Measurements from ENCODE around the gene PARPBP.

Gene PARPBP

DNA sequence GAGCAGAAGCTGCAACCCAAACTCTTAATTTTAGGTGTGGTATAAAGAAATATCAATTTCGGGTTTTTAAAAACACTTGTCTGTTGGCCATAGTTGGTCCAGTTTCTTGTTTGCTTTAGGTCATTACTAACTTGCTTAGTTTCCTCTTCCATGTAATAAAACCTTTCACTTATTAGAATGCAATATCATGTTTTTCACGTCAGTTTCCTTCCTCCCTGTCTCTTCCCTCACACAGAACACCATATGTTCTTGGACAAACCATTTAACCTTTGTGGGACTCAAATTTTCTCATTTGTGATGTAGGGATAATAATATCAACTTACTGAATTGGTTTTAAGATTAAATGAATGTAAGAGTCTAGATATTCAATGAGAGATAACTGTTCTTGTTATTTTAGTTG, 54.8 kb downstream of the PARPBP start:
- H2BK120ac ChIP-seq (ENCODE audit: low read depth, low read length), result no peak overlapping the region
- no peaks in the 10 kb centered on the region for H3K79me1 ChIP-seq (ENCODE audit: low read length)
- no peak for DNase-seq
- H3K79me2 ChIP-seq (ENCODE audit: control insufficient read depth, insufficient read depth, low read length), result no peaks in the 10 kb centered on the region
- H4K5ac ChIP-seq (ENCODE audit: low read length), result no peak overlapping the region
- no peak overlapping the region for H3K23ac ChIP-seq (ENCODE audit: low read length)
- H3K27ac ChIP-seq (ENCODE audit: low read depth, low read length), result no peak overlapping the region
- H3K9ac ChIP-seq (ENCODE audit: low read length), result no peak overlapping the region
- H2BK15ac ChIP-seq (replicated peaks; ENCODE audit: low read depth), result no peak overlapping the region
- no peak overlapping the region for H3K4ac ChIP-seq (ENCODE audit: low read depth, low read length)
- H2BK5ac ChIP-seq (ENCODE audit: low read length), result no peak overlapping the region
- no peak overlapping the region for H2AK5ac ChIP-seq (ENCODE audit: low read length)
- H3K27me3 ChIP-seq (ENCODE audit: insufficient read depth, low read length, poor library complexity), result no peaks in the 10 kb centered on the region
- no peaks in the 10 kb centered on the region for H3K4me1 ChIP-seq (ENCODE audit: control insufficient read depth, low read depth, low read length)
- no peak overlapping the region for H4K8ac ChIP-seq (ENCODE audit: low read depth, low read length)
- no peaks in the 10 kb centered on the region for H3K36me3 ChIP-seq (ENCODE audit: control insufficient read depth, insufficient read depth, low read length)
- H3K56ac ChIP-seq (ENCODE audit: low read length), result no peak overlapping the region
- H3K18ac ChIP-seq (ENCODE audit: low read length), result no peak overlapping the region
- H3K4me2 ChIP-seq (ENCODE audit: low read length), result no peak overlapping the region
- no CpG with 5 or more reads among the region's 2 CpGs for WGBS (ENCODE audit: extremely low coverage, insufficient coverage, low lambda C conversion rate)
- no peak overlapping the region for H3K4me3 ChIP-seq (ENCODE audit: low read length)

- WGBS (ENCODE audit: extremely low coverage, insufficient coverage, low lambda C conversion rate), result no CpG with 5 or more reads among the region's 2 CpGs
Measured at GRCh38 chr12:102182635-102183034, 62.7 kb downstream of the PARPBP start.

DNA sequence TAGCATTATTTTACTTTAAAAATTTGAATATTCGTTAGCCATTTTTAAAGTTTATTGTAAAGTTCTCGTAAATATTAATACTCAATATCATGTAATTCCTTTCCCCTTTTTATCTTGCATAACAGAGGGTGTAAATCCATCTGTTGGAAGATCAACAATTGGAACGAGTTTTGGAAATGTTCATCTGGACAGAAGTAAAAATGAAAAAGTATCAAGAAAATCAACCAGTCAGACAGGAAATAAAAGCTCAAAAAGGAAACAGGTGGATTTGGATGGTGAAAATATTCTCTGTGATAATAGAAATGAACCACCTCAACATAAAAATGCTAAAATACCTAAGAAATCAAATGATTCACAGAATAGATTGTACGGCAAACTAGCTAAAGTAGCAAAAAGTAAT, 75.8 kb downstream of the PARPBP start:
- H3K4me3 ChIP-seq (ENCODE audit: low read length), result no peak overlapping the region
- no peaks in the 10 kb centered on the region for H3K27me3 ChIP-seq (ENCODE audit: insufficient read depth, low read length, poor library complexity)
- no peak overlapping the region for H2BK5ac ChIP-seq (ENCODE audit: low read length)
- H3K79me1 ChIP-seq (ENCODE audit: low read length), result no peaks in the 10 kb centered on the region
- no peak overlapping the region for H3K18ac ChIP-seq (ENCODE audit: low read length)
- DNase-seq, result no peak
- no peaks in the 10 kb centered on the region for H3K4me1 ChIP-seq (ENCODE audit: control insufficient read depth, low read depth, low read length)
- H3K9ac ChIP-seq (ENCODE audit: low read length), result no peak overlapping the region
- no peak overlapping the region for H3K4ac ChIP-seq (ENCODE audit: low read depth, low read length)
- H2BK15ac ChIP-seq (replicated peaks; ENCODE audit: low read depth), result no peak overlapping the region
- no peak overlapping the region for H2BK120ac ChIP-seq (ENCODE audit: low read depth, low read length)
- H3K36me3 ChIP-seq (ENCODE audit: control insufficient read depth, insufficient read depth, low read length), result no peaks in the 10 kb centered on the region
- no peak overlapping the region for H4K5ac ChIP-seq (ENCODE audit: low read length)
- no peak overlapping the region for H3K56ac ChIP-seq (ENCODE audit: low read length)
- no peak overlapping the region for H3K23ac ChIP-seq (ENCODE audit: low read length)
- H2AK5ac ChIP-seq (ENCODE audit: low read length), result no peak overlapping the region
- no peak overlapping the region for H4K8ac ChIP-seq (ENCODE audit: low read depth, low read length)
- no peaks in the 10 kb centered on the region for H3K79me2 ChIP-seq (ENCODE audit: control insufficient read depth, insufficient read depth, low read length)
- WGBS (ENCODE audit: extremely low coverage, insufficient coverage, low lambda C conversion rate), result no CpG with 5 or more reads among the region's 4 CpGs
- H3K27ac ChIP-seq (ENCODE audit: low read depth, low read length), result no peak overlapping the region
- no peak overlapping the region for H3K4me2 ChIP-seq (ENCODE audit: low read length)

More at GRCh38 chr12:102182635-102183034, 62.7 kb downstream of the PARPBP start:
- Histone ChIP-seq H3K4ac (ENCODE audit: low read depth, low read length) (no peak overlapping the region), H3K4me2 (ENCODE audit: low read length) (no peak overlapping the region), H2BK120ac (ENCODE audit: low read depth, low read length) (no peak overlapping the region), H3K79me2 (ENCODE audit: control insufficient read depth, insufficient read depth, low read length) (no peaks in the 10 kb centered on the region), H3K23ac (ENCODE audit: low read length) (no peak overlapping the region), H4K8ac (ENCODE audit: low read depth, low read length) (no peak overlapping the region), H2AK5ac (ENCODE audit: low read length) (no peak overlapping the region), H3K36me3 (ENCODE audit: control insufficient read depth, insufficient read depth, low read length) (no peaks in the 10 kb centered on the region), H2BK5ac (ENCODE audit: low read length) (no peak overlapping the region), H3K18ac (ENCODE audit: low read length) (no peak overlapping the region), H3K4me3 (ENCODE audit: low read length) (no peak overlapping the region), H3K27ac (ENCODE audit: low read depth, low read length) (no peak overlapping the region), H3K9ac (ENCODE audit: low read length) (no peak overlapping the region), H3K27me3 (ENCODE audit: insufficient read depth, low read length, poor library complexity) (no peaks in the 10 kb centered on the region), H4K5ac (ENCODE audit: low read length) (no peak overlapping the region), H2BK15ac (replicated peaks; ENCODE audit: low read depth) (no peak overlapping the region), H3K4me1 (ENCODE audit: control insufficient read depth, low read depth, low read length) (no peaks in the 10 kb centered on the region), H3K79me1 (ENCODE audit: low read length) (no peaks in the 10 kb centered on the region), H3K56ac (ENCODE audit: low read length) (no peak overlapping the region)
- no peak for DNase-seq

GRCh38 chr12:102197789-102198188, 77.8 kb downstream of the PARPBP start, which contains the start of gene PMCH:
Gene PMCH (minus strand): TSS chr12:102197833. CDS start chr12:102197770, 63 bp downstream.
- H3K27ac ChIP-seq (ENCODE audit: low read depth, low read length), result no peak within 1 kb of the TSS
- no peak within 1 kb of the TSS for H2BK15ac ChIP-seq (replicated peaks; ENCODE audit: low read depth)
- H2BK5ac ChIP-seq (ENCODE audit: low read length), result no peak within 1 kb of the TSS
- no CpG with 5 or more reads among the region's 1 CpG for WGBS (ENCODE audit: extremely low coverage, insufficient coverage, low lambda C conversion rate)
- no peak within 1 kb of the TSS for H3K4me3 ChIP-seq (ENCODE audit: low read length)
- no peak within 1 kb of the TSS for H3K18ac ChIP-seq (ENCODE audit: low read length)
- H2BK120ac ChIP-seq (ENCODE audit: low read depth, low read length), result no peak within 1 kb of the TSS
- H3K23ac ChIP-seq (ENCODE audit: low read length), result no peak within 1 kb of the TSS
- no peaks in the 10 kb centered on the region for H3K36me3 ChIP-seq (ENCODE audit: control insufficient read depth, insufficient read depth, low read length)
- no peak within 1 kb of the TSS for H3K56ac ChIP-seq (ENCODE audit: low read length)
- H3K79me1 ChIP-seq (ENCODE audit: low read length), result no peaks in the 10 kb centered on the region
- no peaks in the 10 kb centered on the region for H3K27me3 ChIP-seq (ENCODE audit: insufficient read depth, low read length, poor library complexity)
- H2AK5ac ChIP-seq (ENCODE audit: low read length), result no peak within 1 kb of the TSS
- no peak within 1 kb of the TSS for H3K4ac ChIP-seq (ENCODE audit: low read depth, low read length)
- no peak within 1 kb of the TSS for H3K9ac ChIP-seq (ENCODE audit: low read length)
- H3K79me2 ChIP-seq (ENCODE audit: control insufficient read depth, insufficient read depth, low read length), result no peaks in the 10 kb centered on the region
- H3K4me1 ChIP-seq (ENCODE audit: control insufficient read depth, low read depth, low read length), result no peaks in the 10 kb centered on the region
- no peak within 1 kb of the TSS for H4K8ac ChIP-seq (ENCODE audit: low read depth, low read length)
- no peak within 1 kb of the TSS for H4K5ac ChIP-seq (ENCODE audit: low read length)
- no peak for DNase-seq
- no peak within 1 kb of the TSS for H3K4me2 ChIP-seq (ENCODE audit: low read length)

- no peak overlapping the region for H3K9ac ChIP-seq (ENCODE audit: low read length)
- no peak overlapping the region for H3K56ac ChIP-seq (ENCODE audit: low read length)
- no peak overlapping the region for H3K18ac ChIP-seq (ENCODE audit: low read length)
- H3K27me3 ChIP-seq (ENCODE audit: insufficient read depth, low read length, poor library complexity), result no peaks in the 10 kb centered on the region
- H3K27ac ChIP-seq (ENCODE audit: low read depth, low read length), result no peak overlapping the region
- no peak for DNase-seq
- H3K4me2 ChIP-seq (ENCODE audit: low read length), result no peak overlapping the region
- no peaks in the 10 kb centered on the region for H3K4me1 ChIP-seq (ENCODE audit: control insufficient read depth, low read depth, low read length)
- H3K4ac ChIP-seq (ENCODE audit: low read depth, low read length), result no peak overlapping the region
- no peak overlapping the region for H4K8ac ChIP-seq (ENCODE audit: low read depth, low read length)
- no peaks in the 10 kb centered on the region for H3K79me2 ChIP-seq (ENCODE audit: control insufficient read depth, insufficient read depth, low read length)
- no CpG with 5 or more reads among the region's 3 CpGs for WGBS (ENCODE audit: extremely low coverage, insufficient coverage, low lambda C conversion rate)
- peaks cover under 1% of the 10 kb centered on the region for H3K36me3 ChIP-seq (ENCODE audit: control insufficient read depth, insufficient read depth, low read length)
- no peaks in the 10 kb centered on the region for H3K79me1 ChIP-seq (ENCODE audit: low read length)
- no peak overlapping the region for H4K5ac ChIP-seq (ENCODE audit: low read length)
- H3K4me3 ChIP-seq (ENCODE audit: low read length), result no peak overlapping the region
- no peak overlapping the region for H2BK120ac ChIP-seq (ENCODE audit: low read depth, low read length)
- H2BK15ac ChIP-seq (replicated peaks; ENCODE audit: low read depth), result no peak overlapping the region
- no peak overlapping the region for H2AK5ac ChIP-seq (ENCODE audit: low read length)
- H2BK5ac ChIP-seq (ENCODE audit: low read length), result no peak overlapping the region
- H3K23ac ChIP-seq (ENCODE audit: low read length), result no peak overlapping the region
Measured at GRCh38 chr12:102201436-102202061, 81.6 kb downstream of the PARPBP start.

DNA sequence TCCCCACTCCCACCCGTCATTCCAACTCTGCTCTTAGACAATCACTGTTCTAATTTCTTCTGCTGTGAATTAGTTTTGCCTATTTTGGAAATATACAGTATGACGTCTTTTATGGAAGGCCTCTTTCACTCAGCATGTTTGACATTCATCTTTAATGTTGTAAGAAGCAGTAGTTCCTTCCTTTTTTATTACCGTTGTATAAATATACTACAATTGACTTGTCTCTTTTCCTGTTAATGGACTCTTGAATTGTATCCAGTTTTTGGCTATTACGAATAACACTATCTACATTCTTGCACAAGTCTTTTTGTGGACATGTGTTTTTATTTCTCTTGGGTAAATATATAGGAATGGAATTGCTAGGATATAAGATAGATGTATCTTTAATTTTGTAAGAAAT, 82.6 kb downstream of the PARPBP start:
- Histone ChIP-seq H3K23ac (ENCODE audit: low read length) (no peak overlapping the region), H4K5ac (ENCODE audit: low read length) (no peak overlapping the region), H3K18ac (ENCODE audit: low read length) (no peak overlapping the region), H3K79me2 (ENCODE audit: control insufficient read depth, insufficient read depth, low read length) (no peaks in the 10 kb centered on the region), H3K36me3 (ENCODE audit: control insufficient read depth, insufficient read depth, low read length) (peaks cover 4% of the 10 kb centered on the region), H3K27ac (ENCODE audit: low read depth, low read length) (no peak overlapping the region), H3K4ac (ENCODE audit: low read depth, low read length) (no peak overlapping the region), H3K4me3 (ENCODE audit: low read length) (no peak overlapping the region), H3K4me1 (ENCODE audit: control insufficient read depth, low read depth, low read length) (no peaks in the 10 kb centered on the region), H3K56ac (ENCODE audit: low read length) (no peak overlapping the region), H2BK5ac (ENCODE audit: low read length) (no peak overlapping the region), H4K8ac (ENCODE audit: low read depth, low read length) (no peak overlapping the region), H3K4me2 (ENCODE audit: low read length) (no peak overlapping the region), H2BK120ac (ENCODE audit: low read depth, low read length) (no peak overlapping the region), H2AK5ac (ENCODE audit: low read length) (no peak overlapping the region), H3K79me1 (ENCODE audit: low read length) (no peaks in the 10 kb centered on the region), H3K27me3 (ENCODE audit: insufficient read depth, low read length, poor library complexity) (no peaks in the 10 kb centered on the region), H3K9ac (ENCODE audit: low read length) (no peak overlapping the region), H2BK15ac (replicated peaks; ENCODE audit: low read depth) (no peak overlapping the region)
- no peak for DNase-seq
- no CpG with 5 or more reads among the region's 4 CpGs for WGBS (ENCODE audit: extremely low coverage, insufficient coverage, low lambda C conversion rate)

Measured in mesendoderm (in vitro differentiated cells).